ENCODE data around the gene DYNLRB1.
A peak's percentile ranks its signal among the peaks of the same experiment; 100 is the strongest.

The DYNLRB1 gene

GRCh38 chr20:34535301-34535840 is 19.1 kb downstream of the DYNLRB1 start:
- DNase-seq: no peak

- no peak for DNase-seq
Measured at GRCh38 chr20:34535857-34536256, 19.6 kb downstream of the DYNLRB1 start.

GRCh38 chr20:34536798-34537394 is 20.7 kb downstream of the DYNLRB1 start:
- peak; percentile 35 for DNase-seq

- no peak for DNase-seq
Measured at GRCh38 chr20:34537651-34538050, 21.4 kb downstream of the DYNLRB1 start.

GRCh38 chr20:34538671-34539123 is 22.5 kb downstream of the DYNLRB1 start:
- DNase-seq: peak; percentile 48

- no peak for DNase-seq
Measured at GRCh38 chr20:34539756-34540155, 23.5 kb downstream of the DYNLRB1 start.

GRCh38 chr20:34540596-34541263 is 24.5 kb downstream of the DYNLRB1 start:
- DNase-seq: no peak

GRCh38 chr20:34541264-34541901 is 25.2 kb downstream of the DYNLRB1 start:
- no peak for DNase-seq

GRCh38 chr20:34541917-34542316 is 25.7 kb downstream of the DYNLRB1 start:
- DNase-seq: no peak

GRCh38 chr20:34542439-34542838 is 26.2 kb downstream of the DYNLRB1 start:
- no peak for DNase-seq

GRCh38 chr20:34543463-34544056 is 27.3 kb downstream of the DYNLRB1 start:
- DNase-seq: peak; percentile 20

GRCh38 chr20:34544109-34544796 is 28.0 kb downstream of the DYNLRB1 start:
- DNase-seq: no peak

GRCh38 chr20:34546751-34547181 is 30.5 kb downstream of the DYNLRB1 start:
- peak; percentile 97 for DNase-seq

- DNase-seq: no peak
Measured at GRCh38 chr20:34547844-34548613, 31.8 kb downstream of the DYNLRB1 start.

- DNase-seq: no peak
Measured at GRCh38 chr20:34549291-34549928, 33.2 kb downstream of the DYNLRB1 start.

GRCh38 chr20:34549929-34550305 is 33.7 kb downstream of the DYNLRB1 start:
- no peak for DNase-seq

- DNase-seq: no peak
Measured at GRCh38 chr20:34552569-34552968, 36.3 kb downstream of the DYNLRB1 start.

GRCh38 chr20:34553366-34553867 is 37.2 kb downstream of the DYNLRB1 start:
- peak; percentile 19 for DNase-seq

GRCh38 chr20:34557936-34558319 is 41.7 kb downstream of the DYNLRB1 start:
- peak; percentile 74 for DNase-seq

GRCh38 chr20:34558320-34559218 is 42.3 kb downstream of the DYNLRB1 start, which contains the start of gene MAP1LC3A:
Gene MAP1LC3A, plus strand, starts transcription at chr20:34558718. Its CDS starts 151 bp downstream, at chr20:34558869.
- DNase-seq: peak; percentile 98
